GM18520 (cell line): ENCODE data around the gene SNAP23.
A peak's percentile ranks its signal among the peaks of the same experiment; 100 is the strongest.
"Not testable (repeated sequence)": the region's sequence is repeated elsewhere in the genome, so short reads cannot be mapped to it uniquely, and the experiment has no call there.

ENCODE experiments used
- ATAC-seq: cut with Tn5 transposase; IDR thresholded peaks from one replicate; pipeline ENCODE4 v1.9.1; 2021; ENCODE audit not compliant: unreplicated experiment

SNAP23 gene

DNA sequence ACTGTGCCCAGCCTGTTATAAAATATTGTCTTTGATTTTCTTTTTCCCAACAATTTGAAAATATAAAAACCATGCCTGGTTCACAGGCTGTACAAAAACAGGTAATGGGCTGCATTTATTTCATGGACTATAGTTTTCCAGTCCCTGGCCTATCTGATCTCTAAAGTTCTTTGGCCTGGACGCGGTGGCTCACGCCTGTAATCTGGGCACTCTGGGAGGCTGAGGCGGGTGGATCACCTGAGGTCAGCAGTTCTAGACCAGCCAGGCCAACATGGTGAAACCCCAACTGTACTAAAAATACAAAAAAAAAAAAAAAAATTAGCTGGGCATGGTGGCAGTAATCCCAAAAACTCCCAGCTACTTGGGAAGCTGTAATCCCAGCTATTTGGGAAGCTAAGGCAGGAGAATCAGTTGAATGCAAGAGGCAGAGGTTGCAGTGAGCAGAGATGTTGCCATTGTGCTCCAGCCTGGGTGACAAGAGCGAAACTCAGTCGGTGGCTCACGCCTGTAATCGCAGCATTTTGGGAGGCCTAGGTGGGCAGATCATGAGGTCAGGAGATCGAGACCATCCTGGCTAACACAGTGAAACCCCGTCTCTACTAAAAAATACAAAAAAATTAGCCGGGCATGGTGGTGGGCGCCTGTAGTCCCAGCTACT lies 61.2 kb downstream of the SNAP23 start:
- not testable (repeated sequence) for ATAC-seq

DNA sequence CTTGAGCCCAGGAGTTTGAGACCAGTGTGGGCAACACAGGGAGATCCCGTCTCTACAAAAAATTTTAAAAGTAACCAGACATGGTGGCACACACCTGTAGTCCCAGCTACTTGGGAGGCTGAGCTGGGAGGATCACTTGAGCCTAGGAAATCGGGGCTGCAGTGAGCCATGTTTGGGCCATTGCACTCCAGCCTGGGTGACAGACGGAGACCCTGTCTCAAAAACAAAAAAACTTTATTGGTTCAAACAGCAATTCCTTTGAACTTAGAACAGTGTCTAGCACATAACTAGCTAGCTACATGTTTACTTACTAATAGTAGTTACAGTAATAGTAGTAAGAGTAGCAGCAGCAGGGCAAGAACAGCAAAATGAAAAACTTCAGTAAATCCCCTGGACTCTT lies 63.3 kb downstream of the SNAP23 start:
- no peak for ATAC-seq

DNA sequence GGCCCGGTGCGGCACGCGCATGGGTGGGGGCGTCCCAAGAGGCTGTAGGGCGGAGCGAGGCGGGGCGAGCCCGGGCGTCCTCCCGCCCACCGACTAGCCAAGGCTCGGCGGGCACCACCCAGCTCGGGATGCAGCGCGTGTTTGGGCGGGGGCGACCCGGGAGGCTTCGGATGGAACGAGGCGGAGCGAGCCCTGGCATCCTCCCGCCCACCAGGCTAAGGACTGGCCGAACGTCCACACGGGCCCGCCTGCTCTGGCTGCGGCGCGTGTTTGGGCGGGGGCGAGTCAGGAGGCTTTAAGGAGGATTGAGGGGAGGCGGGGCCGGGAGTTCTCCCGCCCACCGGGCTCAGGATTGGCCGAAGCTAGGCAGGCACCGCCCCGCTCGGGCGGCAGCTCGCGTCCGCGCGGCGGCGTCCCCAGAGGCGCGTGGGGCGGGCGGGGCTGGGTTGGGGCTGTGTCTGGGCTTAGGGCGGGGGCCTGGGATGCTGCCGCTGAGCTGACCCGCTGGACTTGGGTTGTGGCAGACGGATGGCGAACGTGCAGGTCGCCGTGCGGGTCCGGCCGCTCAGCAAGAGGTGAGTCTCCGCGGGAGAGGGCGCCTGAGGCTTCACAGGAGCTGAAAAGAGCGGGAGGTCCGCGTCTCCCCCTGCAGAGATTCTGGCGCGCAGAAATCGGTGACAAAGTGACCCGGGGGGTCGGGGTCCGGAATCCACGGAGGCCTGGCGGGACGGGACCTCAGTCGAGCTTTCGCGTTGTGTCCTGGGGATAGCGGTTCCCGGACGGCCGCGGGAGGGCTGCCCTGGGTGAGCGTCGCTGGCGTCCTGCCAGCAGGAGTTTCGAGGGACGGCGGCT lies 80.0 kb downstream of the SNAP23 start, which contains the start of gene STARD9:
Gene STARD9, plus strand, starts transcription at position 419 of the 852 bp plus-strand sequence. Its CDS starts 110 bp downstream, at position 529.
- ATAC-seq, result peak; percentile 86

- no peak for ATAC-seq
These were observed 80.7 kb downstream of the SNAP23 start for GRCh38 chr15:42576040-42576594.

- ATAC-seq, result no peak
These were observed 81.3 kb downstream of the SNAP23 start for GRCh38 chr15:42576776-42577175.

- no peak for ATAC-seq
These were observed 82.1 kb downstream of the SNAP23 start for GRCh38 chr15:42577514-42578031.

- ATAC-seq, result no peak
These were observed 83.6 kb downstream of the SNAP23 start for GRCh38 chr15:42578984-42579537.

- ATAC-seq, result peak; percentile 53
These were observed 85.9 kb downstream of the SNAP23 start for GRCh38 chr15:42581272-42581730.
